Testis (tissue), 2 donors: ENCODE measurements around the gene MRPL34.

ENCODE experiments used
- CTCF ChIP-seq, 3 experiments: fragments of 450-650 bp in 2 of 3; fragments of 200-600 bp in 1 of 3; sonication (generic) in 1 of 3; IDR thresholded peaks; one replicate each; pipeline ENCODE4 v1.5.1; 2016 to 2019; ENCODE audit warnings: antibody characterized with exemption in 3 of 3, mild to moderate bottlenecking in 2 of 3, moderate library complexity in 1 of 3
- POLR2A ChIP-seq: fragments of 450-650 bp; IDR thresholded peaks from one replicate; pipeline ENCODE4 v1.6.1; 2017; ENCODE audit warnings: antibody characterized with exemption, mild to moderate bottlenecking, moderate library complexity

GRCh38 chr19:17292301-17293074 lies 13.2 kb upstream of the MRPL34 start:
- TF ChIP-seq POLR2A (no peak), CTCF (IDR thresholded peaks at IDR 0.05) (peak in 2 of 3 experiments; percentile 15 to 17)
